DMS53 treated with DMSO at 0.1 percent for 48 hours (cell line): Measurements from ENCODE around the gene PKM.
A peak's percentile ranks its signal among the peaks of the same experiment; 100 is the strongest.
"Not testable (repeated sequence)": the region's sequence is repeated elsewhere in the genome, so short reads cannot be mapped to it uniquely, and the experiment has no call there.

Source experiments
- DNase-seq: peaks from one replicate; lab custom pipeline; 2025; ENCODE audit not compliant: unreplicated experiment; lab: John Stamatoyannopoulos, UW

PKM gene

GRCh38 chr15:72231066-72231832, at the start of gene PKM:
PKM (minus strand) TSS chr15:72231190; CDS start chr15:72219097, 12,093 bp downstream.
- peak; percentile 88 for DNase-seq

- DNase-seq, result no peak
Measured at GRCh38 chr15:72280751-72281150, 49.8 kb upstream of the PKM start.

- DNase-seq, result no peak
Measured at GRCh38 chr15:72278737-72279136, 47.7 kb upstream of the PKM start.

- DNase-seq, result no peak
Measured at GRCh38 chr15:72276326-72276700, 45.3 kb upstream of the PKM start.

- not testable (repeated sequence) for DNase-seq
Measured at GRCh38 chr15:72275635-72276325, 44.8 kb upstream of the PKM start.

- no peak for DNase-seq
Measured at GRCh38 chr15:72272997-72273352, 42.0 kb upstream of the PKM start.

- peak; percentile 90 for DNase-seq
Measured at GRCh38 chr15:72272213-72272996, 41.4 kb upstream of the PKM start, which contains the start of gene PARP6. PARP6 (minus strand) TSS chr15:72272554; CDS start chr15:72267477, 5,077 bp downstream.

- DNase-seq, result no peak
Measured at GRCh38 chr15:72271895-72272212, 40.9 kb upstream of the PKM start.

- DNase-seq, result no peak
Measured at GRCh38 chr15:72271221-72271620, 40.2 kb upstream of the PKM start.

GRCh38 chr15:72269739-72270138, 38.7 kb upstream of the PKM start:
- no peak for DNase-seq

- DNase-seq, result no peak
Measured at GRCh38 chr15:72265031-72265430, 34.0 kb upstream of the PKM start.

GRCh38 chr15:72252663-72253299, 21.8 kb upstream of the PKM start:
- DNase-seq, result no peak

- DNase-seq, result no peak
Measured at GRCh38 chr15:72249142-72249810, 18.3 kb upstream of the PKM start.

GRCh38 chr15:72248514-72248913, 17.5 kb upstream of the PKM start:
- DNase-seq, result no peak

GRCh38 chr15:72242775-72243370, 11.9 kb upstream of the PKM start:
- no peak for DNase-seq

- no peak for DNase-seq
Measured at GRCh38 chr15:72239652-72240051, 8.7 kb upstream of the PKM start.

- DNase-seq, result no peak
Measured at GRCh38 chr15:72238586-72238985, 7.6 kb upstream of the PKM start.

GRCh38 chr15:72237853-72238224, 6.8 kb upstream of the PKM start:
- no peak for DNase-seq

GRCh38 chr15:72237029-72237852, 6.3 kb upstream of the PKM start:
- peak; percentile 33 for DNase-seq
